GM18508 (cell line): ENCODE measurements around the gene ITPRID2.
"Not testable (repeated sequence)": the region's sequence is repeated elsewhere in the genome, so short reads cannot be mapped to it uniquely, and the experiment has no call there.

Experiments
- ATAC-seq: cut with Tn5 transposase; IDR thresholded peaks from one replicate; pipeline ENCODE4 v1.9.1; 2021; ENCODE audit warnings: moderate number of reproducible peaks; ENCODE audit not compliant: insufficient read depth, unreplicated experiment

ITPRID2 gene

GRCh38 chr2:181954538-181954883, 63.0 kb downstream of the ITPRID2 start:
- ATAC-seq, result no peak

- no peak for ATAC-seq
These were observed 63.5 kb downstream of the ITPRID2 start for GRCh38 chr2:181955010-181955409.

GRCh38 chr2:181955866-181956265, 64.3 kb downstream of the ITPRID2 start:
- ATAC-seq, result not testable (repeated sequence)

GRCh38 chr2:181957668-181958067, 66.1 kb downstream of the ITPRID2 start:
- no peak for ATAC-seq

GRCh38 chr2:181958726-181959125, 67.2 kb downstream of the ITPRID2 start:
- no peak for ATAC-seq

GRCh38 chr2:181959508-181959907, 68.0 kb downstream of the ITPRID2 start:
- no peak for ATAC-seq

GRCh38 chr2:181961167-181961566, 69.6 kb downstream of the ITPRID2 start:
- not testable (repeated sequence) for ATAC-seq

GRCh38 chr2:181962142-181962541, 70.6 kb downstream of the ITPRID2 start:
- no peak for ATAC-seq

- ATAC-seq, result no peak
These were observed 78.7 kb downstream of the ITPRID2 start for GRCh38 chr2:181970160-181970794.

GRCh38 chr2:181971032-181971431, 79.5 kb downstream of the ITPRID2 start:
- ATAC-seq, result no peak

- no peak for ATAC-seq
These were observed 81.1 kb downstream of the ITPRID2 start for GRCh38 chr2:181972431-181973170.

GRCh38 chr2:181973171-181973783, 81.7 kb downstream of the ITPRID2 start:
- ATAC-seq, result no peak

GRCh38 chr2:181977661-181978350, 86.3 kb downstream of the ITPRID2 start:
- no peak for ATAC-seq

- ATAC-seq, result no peak
These were observed 87.0 kb downstream of the ITPRID2 start for GRCh38 chr2:181978351-181979150.
